HG02642 (cell line): ENCODE results near the gene YPEL3.
A peak's percentile ranks its signal among the peaks of the same experiment; 100 is the strongest.

Experiments
- ATAC-seq: cut with Tn5 transposase; IDR thresholded peaks from one replicate; pipeline ENCODE4 v1.9.1; 2021; ENCODE audit warnings: mild to moderate bottlenecking; ENCODE audit not compliant: unreplicated experiment, poor library complexity

The YPEL3 gene

GRCh38 chr16:30053376-30054015, 42.5 kb downstream of the YPEL3 start:
- peak; percentile 15 for ATAC-seq

- peak; percentile 83 for ATAC-seq
Measured at GRCh38 chr16:30052671-30053372, 43.2 kb downstream of the YPEL3 start.

- ATAC-seq, result no peak
Measured at GRCh38 chr16:30051518-30051917, 44.5 kb downstream of the YPEL3 start.

- ATAC-seq, result no peak
Measured at GRCh38 chr16:30049871-30050270, 46.1 kb downstream of the YPEL3 start.

- no peak for ATAC-seq
Measured at GRCh38 chr16:30046588-30046987, 49.4 kb downstream of the YPEL3 start.

- ATAC-seq, result no peak
Measured at GRCh38 chr16:30046178-30046577, 49.8 kb downstream of the YPEL3 start.
